Endodermal cell (in vitro differentiated cells): ENCODE results near the gene ARHGEF40. TPM values are rescaled to one million over a fixed set of nuclear protein-coding genes. Genes with fewer than 3 reads are reported as not detected.

Experiments used
- DNase-seq: peaks from one replicate; pipeline ENCODE4 v3.0.0-alpha.2; 2017
- H3K27ac ChIP-seq: 2 replicates; pipeline ENCODE4 v1.5.1; 2013; ENCODE audit warnings: mild to moderate bottlenecking, low read depth, low read length, moderate library complexity
- H3K27me3 ChIP-seq: 2 replicates; pipeline ENCODE4 v1.6.1; 2013; ENCODE audit warnings: mild to moderate bottlenecking, low read length, moderate library complexity; ENCODE audit not compliant: insufficient read depth, control insufficient read depth, poor library complexity, severe bottlenecking
- H3K36me3 ChIP-seq: 2 replicates; pipeline ENCODE4 v1.7.0; 2013; ENCODE audit warnings: mild to moderate bottlenecking, low read length, moderate library complexity; ENCODE audit not compliant: control insufficient read depth, insufficient read depth
- H3K4me1 ChIP-seq: one replicate; pipeline ENCODE4 v1.7.0; 2013; ENCODE audit warnings: low read length; ENCODE audit not compliant: control insufficient read depth, insufficient read depth
- H3K4me3 ChIP-seq: 2 replicates; pipeline ENCODE4 v1.5.1; 2013; ENCODE audit warnings: mild to moderate bottlenecking, low read length, moderate library complexity
- H3K9ac ChIP-seq: 2 replicates; pipeline ENCODE4 v1.6.1; 2013; ENCODE audit warnings: mild to moderate bottlenecking, low read length, moderate library complexity; ENCODE audit not compliant: poor library complexity, severe bottlenecking; ENCODE audit errors: extremely low read depth
- H3K9me3 ChIP-seq: 2 replicates; pipeline ENCODE4 v1.6.1; 2013; ENCODE audit warnings: mild to moderate bottlenecking, low read length, moderate library complexity; ENCODE audit not compliant: control insufficient read depth
- H3K27ac Mint-ChIP-seq: 2 replicates; pipeline ENCODE4 v1.8.0; 2020; ENCODE audit warnings: mixed read lengths
- H3K27me3 Mint-ChIP-seq: 2 replicates; pipeline ENCODE4 v1.8.0; 2021; ENCODE audit warnings: mild to moderate bottlenecking, mixed read lengths; ENCODE audit not compliant: insufficient read depth
- H3K36me3 Mint-ChIP-seq: 2 replicates; pipeline ENCODE4 v1.8.0; 2020; ENCODE audit warnings: low read depth, mixed read lengths
- H3K4me1 Mint-ChIP-seq: 2 replicates; pipeline ENCODE4 v1.8.0; 2020; ENCODE audit warnings: mixed read lengths
- H3K4me3 Mint-ChIP-seq: 2 replicates; pipeline ENCODE4 v1.8.0; 2020; ENCODE audit warnings: mild to moderate bottlenecking, moderate library complexity, mixed read lengths
- H3K9me3 Mint-ChIP-seq: 2 replicates; pipeline ENCODE4 v1.8.0; 2020; ENCODE audit warnings: mild to moderate bottlenecking, mixed read lengths
- CTCF ChIP-seq: fragments of 200-600 bp; sonication (generic); conservative IDR thresholded peaks from 2 replicates; pipeline ENCODE4 v1.5.0; 2021; ENCODE audit warnings: antibody characterized with exemption, mild to moderate bottlenecking
- WGBS, 2 experiments: methylation state at CpG; one replicate each; pipeline versions ENCODE4 v1.1.5 to v1.1.7; 2013; ENCODE audit warnings: missing lambda C conversion rate in 2 of 2, mixed read lengths in 1 of 2; ENCODE audit not compliant: insufficient coverage in 1 of 2, insufficient read length in 1 of 2; 5-methylcytosine and 5-hydroxymethylcytosine counted together
- total RNA-seq, 2 donors: library from RNA; stranded (reverse); fragmentation: NEBNext Ultra II Directional in 1 of 2; extraction: Animal tissue kit (Norgen Biotek cat#: 25700) in 1 of 2; gene quantifications; 2 replicates in 1 of 2; 3 replicates in 1 of 2; pipeline ENCODE4 v1.2.1, GENCODE V29; 2021

Gene ARHGEF40
- total RNA-seq, 2 donors from 2014 or later, result 71.1 to 73.5 TPM

DNA sequence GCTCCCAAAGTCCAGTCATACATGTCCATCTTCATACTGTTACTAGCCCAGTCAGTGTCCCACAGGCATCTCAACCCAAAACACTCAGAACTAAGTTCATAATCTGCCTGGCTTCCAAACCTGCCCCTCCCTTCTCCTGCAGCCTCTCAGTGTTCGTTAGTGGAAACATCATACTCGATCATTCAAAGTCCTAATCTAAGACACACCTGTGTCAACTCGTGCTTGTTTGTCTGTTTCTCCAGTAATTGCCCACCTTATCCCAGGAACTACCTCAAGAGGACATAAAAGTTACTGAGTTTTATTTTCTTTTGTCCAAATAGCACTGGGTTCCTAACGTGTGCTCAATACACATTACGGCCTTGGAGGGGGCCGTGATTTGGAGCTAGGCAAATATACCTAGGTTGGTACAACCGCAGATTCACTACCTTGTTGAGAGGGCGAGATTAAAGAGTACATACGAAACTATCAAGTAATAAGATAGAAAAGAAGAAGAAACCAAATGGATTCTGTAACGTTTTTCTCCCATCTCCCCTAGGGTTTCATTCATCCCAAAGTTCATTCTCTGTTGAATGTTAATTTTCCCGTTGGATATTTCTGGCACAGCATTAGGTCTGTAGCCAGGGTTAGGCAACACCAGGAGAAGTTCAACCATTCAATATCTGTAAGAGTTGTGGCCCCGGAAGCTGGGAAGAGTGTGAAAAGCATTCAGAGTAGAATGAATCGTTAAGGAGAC lies 9.3 kb upstream of the ARHGEF40 start:
- H3K27ac Mint-ChIP-seq, result no peak overlapping the region
- H3K4me1 ChIP-seq, result peaks cover 4% of the 10 kb centered on the region
- WGBS, 2 experiments, result 87 to 90% methylated on average over 11 to 13 of the region's 13 CpGs

GRCh38 chr14:21061347-21061668 lies 8.8 kb upstream of the ARHGEF40 start:
- no peaks in the 10 kb centered on the region for H3K27me3 ChIP-seq
- Mint-ChIP-seq H3K27ac (no peak overlapping the region), H3K27me3 (no peaks in the 10 kb centered on the region), H3K9me3 (no peaks in the 10 kb centered on the region), H3K4me3 (no peak overlapping the region), H3K36me3 (no peaks in the 10 kb centered on the region), H3K4me1 (peaks cover 18% of the 10 kb centered on the region)
- no peak overlapping the region for H3K27ac ChIP-seq
- H3K4me3 ChIP-seq, result no peak overlapping the region
- no peaks in the 10 kb centered on the region for H3K36me3 ChIP-seq
- no peak overlapping the region for H3K9ac ChIP-seq
- no peak for TF ChIP-seq CTCF
- DNase-seq, result no peak
- peaks cover 4% of the 10 kb centered on the region for H3K4me1 ChIP-seq
- H3K9me3 ChIP-seq, result no peaks in the 10 kb centered on the region
- WGBS, 2 experiments, result 92 to 100% methylated on average over 1 to 3 of the region's 3 CpGs

More for the DNA sequence above, 9.3 kb upstream of the ARHGEF40 start:
- Histone ChIP-seq H3K9ac (no peak overlapping the region), H3K27me3 (no peaks in the 10 kb centered on the region), H3K4me3 (no peak overlapping the region), H3K36me3 (no peaks in the 10 kb centered on the region), H3K27ac (no peak overlapping the region), H3K9me3 (no peaks in the 10 kb centered on the region)
- peaks cover 20% of the 10 kb centered on the region for H3K4me1 Mint-ChIP-seq
- no peaks in the 10 kb centered on the region for H3K9me3 Mint-ChIP-seq
- TF ChIP-seq CTCF, result no peak
- no peaks in the 10 kb centered on the region for H3K27me3 Mint-ChIP-seq
- no peak for DNase-seq
- H3K36me3 Mint-ChIP-seq, result no peaks in the 10 kb centered on the region
- H3K4me3 Mint-ChIP-seq, result no peak overlapping the region

- H3K27me3 Mint-ChIP-seq, result peaks cover 6% of the 10 kb centered on the region
- no peaks in the 10 kb centered on the region for H3K36me3 Mint-ChIP-seq
- Histone ChIP-seq H3K9me3 (no peaks in the 10 kb centered on the region), H3K36me3 (no peaks in the 10 kb centered on the region), H3K27ac (no peak overlapping the region), H3K4me1 (peaks cover 7% of the 10 kb centered on the region), H3K4me3 (no peak overlapping the region), H3K9ac (no peak overlapping the region), H3K27me3 (no peaks in the 10 kb centered on the region)
- H3K4me1 Mint-ChIP-seq, result peaks cover 18% of the 10 kb centered on the region
- WGBS, 2 experiments, result 46 to 69% methylated on average over 3 of the region's 3 CpGs
- H3K4me3 Mint-ChIP-seq, result no peak overlapping the region
- TF ChIP-seq CTCF, result no peak
- no peaks in the 10 kb centered on the region for H3K9me3 Mint-ChIP-seq
- DNase-seq, result no peak
- no peak overlapping the region for H3K27ac Mint-ChIP-seq
Measured at GRCh38 chr14:21063479-21063878, 6.6 kb upstream of the ARHGEF40 start.
